IPS-NIHi11 (cell line): ENCODE data around the gene CASTOR1.

Experiments used
- DNase-seq: peaks from one replicate; pipeline ENCODE4 v3.0.0; 2012; ENCODE audit warnings: mixed read lengths, low spot score

Gene CASTOR1

GRCh38 chr22:30263883-30264282 is 25.4 kb downstream of the CASTOR1 start:
- no peak for DNase-seq

GRCh38 chr22:30262917-30263741 is 26.2 kb downstream of the CASTOR1 start:
- DNase-seq, result peak; percentile 88

GRCh38 chr22:30262112-30262511 is 27.2 kb downstream of the CASTOR1 start:
- DNase-seq, result no peak

- DNase-seq, result no peak
These were observed 28.2 kb downstream of the CASTOR1 start for GRCh38 chr22:30261134-30261533.

GRCh38 chr22:30260682-30261081 is 28.6 kb downstream of the CASTOR1 start:
- DNase-seq, result no peak

- no peak for DNase-seq
These were observed 29.0 kb downstream of the CASTOR1 start for GRCh38 chr22:30260276-30260675.

- no peak for DNase-seq
These were observed 35.0 kb downstream of the CASTOR1 start for GRCh38 chr22:30254314-30254713.

- DNase-seq, result no peak
These were observed 36.0 kb downstream of the CASTOR1 start for GRCh38 chr22:30253205-30253852.

- no peak for DNase-seq
These were observed 36.7 kb downstream of the CASTOR1 start for GRCh38 chr22:30252411-30253204.

GRCh38 chr22:30251711-30252110 is 37.6 kb downstream of the CASTOR1 start:
- DNase-seq, result no peak

- DNase-seq, result no peak
These were observed 38.5 kb downstream of the CASTOR1 start for GRCh38 chr22:30250661-30251267.

- DNase-seq, result no peak
These were observed 39.2 kb downstream of the CASTOR1 start for GRCh38 chr22:30250039-30250565.

- DNase-seq, result no peak
These were observed 40.0 kb downstream of the CASTOR1 start for GRCh38 chr22:30249049-30250038.

- no peak for DNase-seq
These were observed 40.8 kb downstream of the CASTOR1 start for GRCh38 chr22:30248484-30248883.

- DNase-seq, result no peak
These were observed 41.3 kb downstream of the CASTOR1 start for GRCh38 chr22:30247974-30248373.

- DNase-seq, result no peak
These were observed 41.7 kb downstream of the CASTOR1 start for GRCh38 chr22:30247561-30247960.

- no peak for DNase-seq
These were observed 42.4 kb downstream of the CASTOR1 start for GRCh38 chr22:30246814-30247376.

- peak; percentile 73 for DNase-seq
These were observed 43.1 kb downstream of the CASTOR1 start, which contains the start of gene LIF for GRCh38 chr22:30245985-30246813. LIF (minus strand) TSS chr22:30246759; CDS start chr22:30246695, 64 bp downstream.
